Heart left ventricle (tissue), 16 donors: Measurements from ENCODE around the gene CUL7. TPM values are rescaled to one million over a fixed set of nuclear protein-coding genes. Genes with fewer than 3 reads are reported as not detected.

Source experiments
- ATAC-seq, 4 donors: fragments of 200-7000 bp; cut with Tn5 transposase; one replicate each; pipeline ENCODE4 v1.9.1; 2020 to 2022; ENCODE audit warnings: moderate library complexity in 4 of 4, mild to moderate bottlenecking in 3 of 4, moderate number of reproducible peaks in 1 of 4
- DNase-seq, 5 donors: peaks; one replicate each; pipeline ENCODE4 v3.0.0-alpha.2; 2020
- H3K27ac ChIP-seq, 12 donors: fragments of 200-600 bp; sonication (generic) in 4 of 12; one replicate each; pipeline versions ENCODE4 v1.5.0 to v1.8.0; 2016 to 2022; ENCODE audit warnings: mild to moderate bottlenecking in 2 of 12
- H3K27me3 ChIP-seq, 9 donors: fragments of 200-600 bp; sonication (generic) in 2 of 9; one replicate each; pipeline versions ENCODE4 v1.5.1 to v1.8.0; 2016 to 2022; ENCODE audit warnings: mild to moderate bottlenecking in 3 of 9
- H3K36me3 ChIP-seq, 9 donors: fragments of 200-600 bp; sonication (generic) in 2 of 9; one replicate each; pipeline versions ENCODE4 v1.5.0 to v1.8.0; 2018 to 2022; ENCODE audit warnings: mild to moderate bottlenecking in 2 of 9
- H3K4me1 ChIP-seq, 12 donors: fragments of 200-600 bp; sonication (generic) in 4 of 12; one replicate each; pipeline versions ENCODE4 v1.5.0 to v1.8.0; 2016 to 2022; ENCODE audit warnings: mild to moderate bottlenecking in 3 of 12
- H3K4me3 ChIP-seq, 12 donors: fragments of 200-600 bp; sonication (generic) in 4 of 12; one replicate each; pipeline versions ENCODE4 v1.5.0 to v1.8.0; 2017 to 2022; ENCODE audit warnings: mild to moderate bottlenecking in 9 of 12, moderate library complexity in 4 of 12
- H3K9me3 ChIP-seq, 12 donors: fragments of 200-600 bp; sonication (generic) in 4 of 12; one replicate each; pipeline versions ENCODE4 v1.5.0 to v1.8.0; 2016 to 2022; ENCODE audit warnings: mild to moderate bottlenecking in 1 of 12
- CTCF ChIP-seq, 12 donors: fragments of 200-600 bp; sonication (generic) in 4 of 12; IDR thresholded peaks; one replicate each; pipeline versions ENCODE4 v1.5.0 to v1.8.0; 2018 to 2022; ENCODE audit warnings: antibody characterized with exemption in 12 of 12, mild to moderate bottlenecking in 5 of 12
- POLR2A ChIP-seq, 2 donors: fragments of 450-650 bp; IDR thresholded peaks; one replicate each; pipeline ENCODE4 v1.6.1; 2017; ENCODE audit warnings: antibody characterized with exemption in 2 of 2, mild to moderate bottlenecking in 2 of 2, moderate library complexity in 2 of 2
- WGBS, 4 donors: extraction: QIAGEN DNeasy Blood & Tissue Kit in 2 of 4; methylation state at CpG; one replicate each; pipeline versions ENCODE4 v1.1.5 to v1.1.7; 2013 to 2018; 5-methylcytosine and 5-hydroxymethylcytosine counted together
- intact Hi-C, 10 donors: fragments of 100-400 bp; cut with DNase I; formaldehyde crosslinking; loops; one replicate each; pipeline versions ENCODE4 v1.11.1 to v1.14.2; 2022
- polyA plus RNA-seq, 2 donors: library from polyadenylated mRNA; stranded (reverse); fragments of 200-250 nt; gene quantifications; one replicate each; pipeline ENCODE4 v1.2.3, GENCODE V29; 2013
- total RNA-seq, 9 donors: library from RNA; depleted of rRNA in 2 of 9; stranded (reverse); fragments of >200 nt in 2 of 9; fragmentation: NEBNext Ultra II Directional in 3 of 9; extraction: Animal tissue kit (Norgen Biotek cat#: 25700) in 3 of 9; gene quantifications; one replicate each; pipeline versions ENCODE4 v1.1.0 to v1.2.4, GENCODE V29; 2016 to 2023
- donor health status: ischemic (EF 13 %, LVEDD 7.1; RV severe dilation, severe dysfunction).
- donor health status: healthy with polysubstance abuse.
- donor health status: DM: no; HTN: yes; CAD: no.
- donor health status: DM: no; HTN: no; CAD: no.
- donor health status: ischemic (EF 25% LVEDD 6.9; RV normal size, moderate dysfunction).
- donor health status: ischemic (EF 25% LVEDD 5.7; RV mildly dilated, moderate dysfunction).
- donor health status: healthy.
- donor health status: DM: yes; HTN: yes; CAD: no.
- donor health status: ischemic (EF 35%, LVEDD 5.7; RV mildly dilated, moderate dysfunction).
- donor health status: nonischemic (EF 11% LVEDD 7.7; RV severe dilation, severe dysfunction).
- donor health status: DM: yes; HTN: yes; CAD: no.
- donor health status: PGD.
- donor health status: ischemic (EF 29% LVEDD 5.4; RV normal size, mild dysfunction).
- donor health status: nonischemic (EF 23%, LVEDD 6.1; RV moderate dilation, normal function).

The CUL7 gene
- total and polyA plus RNA-seq, 11 donors = 3.5 to 13.2 (median 7.9) TPM

- 43 to 63% (median 50%) methylated on average over 5 to 7 of the region's 7 CpGs for WGBS, 4 donors
- Histone ChIP-seq H3K27me3 (no peaks in the 10 kb centered on the region), H3K27ac (peak overlapping the region; percentile 64 to 97 (median 84)), H3K36me3 (peaks cover 0 to 48% (median 44%) of the 10 kb centered on the region in 9 donors), H3K4me1 (peaks cover 4 to 62% (median 55%) of the 10 kb centered on the region in 12 donors), H3K9me3 (no peaks in the 10 kb centered on the region), H3K4me3 (peak overlapping the region in 9 of 12 donors; percentile 20 to 90 (median 67))
- ATAC-seq (peak in 3 of 4 donors; percentile 8 to 28 (median 19)), DNase-seq (peak in 2 of 5 donors; percentile 47 to 54)
- intact Hi-C loops = loop anchor here in 5 of 10 donors (5.0 to 10.0 kb wide), 3 partner anchors 36 to 112 kb away; partner anchors contain the start of gene CUL7 (in 4 of the 5)
- no peak for TF ChIP-seq CTCF (IDR thresholded peaks at IDR 0.05)
- no peak for TF ChIP-seq POLR2A (IDR thresholded peaks at IDR 0.05)
Measured at GRCh38 chr6:43016176-43016942, 37.3 kb downstream of the CUL7 start.

- Histone ChIP-seq H3K27me3 (no peaks in the 10 kb centered on the region), H3K4me1 (peaks cover 4 to 53% (median 47%) of the 10 kb centered on the region in 12 donors), H3K27ac (peak overlapping the region; percentile 25 to 97 (median 83)), H3K36me3 (peaks cover 0 to 58% (median 51%) of the 10 kb centered on the region in 9 donors), H3K9me3 (no peaks in the 10 kb centered on the region), H3K4me3 (peak overlapping the region; percentile 51 to 90 (median 71))
- no peak for DNase-seq
- ATAC-seq = no peak
- intact Hi-C loops = loop anchor here in 5 of 10 donors (1.0 to 10.0 kb wide), 5 partner anchors 37 to 128 kb away; partner anchors contain the start of genes KLC4 (in 1 of the 5), MRPL2 (in 1 of the 5) and PEX6 (in 1 of the 5)
- TF ChIP-seq CTCF (IDR thresholded peaks at IDR 0.05) (no peak), POLR2A (IDR thresholded peaks at IDR 0.05) (no peak)
- 0 to 1% (median 0%) methylated on average over 7 of the region's 7 CpGs for WGBS, 4 donors
Measured at GRCh38 chr6:43014434-43014909, 39.2 kb downstream of the CUL7 start.

- H3K36me3 ChIP-seq = peaks cover 0 to 58% (median 51%) of the 10 kb centered on the region in 9 donors
- TF ChIP-seq POLR2A (IDR thresholded peaks at IDR 0.05) (peak; percentile 22 to 65), CTCF (IDR thresholded peaks at IDR 0.05) (no peak)
- peak; percentile 92 to 96 (median 94) for ATAC-seq
- peak within 1 kb of the TSS; percentile 25 to 97 (median 84) for H3K27ac ChIP-seq
- H3K4me1 ChIP-seq = peaks cover 4 to 57% (median 47%) of the 10 kb centered on the region in 12 donors
- no peaks in the 10 kb centered on the region for H3K9me3 ChIP-seq
- DNase-seq = peak; percentile 99
- no peaks in the 10 kb centered on the region for H3K27me3 ChIP-seq
- 0 to 1% (median 0%) methylated on average over 25 to 51 of the region's 51 CpGs for WGBS, 4 donors
- intact Hi-C loops = loop anchor here in 6 of 10 donors (1.0 to 10.0 kb wide), 6 partner anchors 35 to 128 kb away; partner anchors contain the start of genes PEX6 (in 2 of the 6), KLC4 (in 1 of the 6) and MRPL2 (in 1 of the 6)
- H3K4me3 ChIP-seq = peak within 1 kb of the TSS; percentile 51 to 90 (median 74)
Measured at GRCh38 chr6:43013843-43014433, 39.7 kb downstream of the CUL7 start, which contains the start of the genes KLHDC3 and MEA1. Gene KLHDC3 (plus strand): TSS chr6:43014249. CDS start chr6:43017193, 2,944 bp downstream. Gene MEA1 (minus strand): TSS chr6:43013946. CDS start chr6:43013813, 133 bp downstream.
